ENCODE data around the gene HTR6.
"Not testable (repeated sequence)": the region's sequence is repeated elsewhere in the genome, so short reads cannot be mapped to it uniquely, and the experiment has no call there.

Gene HTR6

DNA sequence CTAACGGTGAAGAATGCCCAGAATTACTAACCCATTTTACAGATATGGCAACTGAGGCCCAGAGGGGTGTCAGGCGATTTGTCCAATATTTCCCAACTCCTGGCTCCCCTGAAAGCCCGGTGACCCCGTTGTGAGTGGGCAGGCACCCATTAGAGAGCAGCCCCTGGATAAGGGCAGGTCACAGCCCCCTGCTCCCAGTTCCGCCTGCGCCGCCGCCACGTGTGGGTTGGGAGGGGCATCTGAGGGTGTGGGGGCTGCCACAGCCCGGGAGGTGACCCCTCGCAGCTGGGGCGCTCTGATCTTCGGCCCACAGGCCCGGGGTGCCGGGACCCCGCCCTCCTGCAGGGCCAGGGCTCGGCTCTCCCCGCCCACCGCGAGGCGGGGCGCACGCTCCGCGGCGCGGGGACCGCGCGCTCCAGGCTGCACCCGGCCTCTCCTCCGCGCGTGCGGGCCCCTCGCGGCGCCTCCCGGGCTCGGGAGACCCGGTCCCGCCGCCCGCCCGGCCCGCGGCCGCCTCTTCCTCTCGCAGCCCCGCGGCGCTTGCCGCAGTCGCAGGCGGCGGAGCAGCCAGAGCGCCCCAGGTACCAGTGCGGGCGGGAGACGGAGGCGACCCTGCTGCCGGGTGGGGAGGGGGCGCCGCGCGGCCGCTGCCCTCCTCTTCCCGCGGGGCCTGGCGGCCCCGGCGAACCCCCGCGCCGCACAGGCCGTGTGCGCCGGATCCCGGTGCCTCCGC, at the start of gene HTR6:
Gene HTR6, plus strand, starts transcription at position 423 of the 733 bp plus-strand sequence. CDS start 879 bp downstream, outside the sequence.
- DNase-seq = no peak

- DNase-seq = no peak
Measured at GRCh38 chr1:19615438-19615837, 49.2 kb upstream of the HTR6 start.

- DNase-seq = no peak
Measured at GRCh38 chr1:19616489-19616888, 48.2 kb upstream of the HTR6 start.

DNA sequence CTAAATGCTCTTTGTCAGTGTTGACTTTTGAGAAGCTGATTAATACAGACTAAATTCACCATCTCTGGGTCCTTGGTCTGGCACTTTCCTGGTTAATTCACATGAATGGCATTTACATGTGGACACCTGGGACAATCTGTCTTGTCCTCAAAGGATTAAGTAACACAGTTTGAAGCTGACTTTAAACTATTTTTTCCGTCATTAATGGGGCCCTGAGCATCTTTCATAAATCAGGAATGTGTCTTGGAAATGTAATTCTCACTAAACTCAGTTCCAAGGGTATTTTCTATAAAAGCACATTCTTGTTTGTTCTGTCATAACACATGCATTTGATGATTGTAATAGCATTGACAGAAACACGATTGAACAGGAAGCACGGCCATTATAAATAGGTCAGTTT, 47.3 kb upstream of the HTR6 start:
- no peak for DNase-seq

DNA sequence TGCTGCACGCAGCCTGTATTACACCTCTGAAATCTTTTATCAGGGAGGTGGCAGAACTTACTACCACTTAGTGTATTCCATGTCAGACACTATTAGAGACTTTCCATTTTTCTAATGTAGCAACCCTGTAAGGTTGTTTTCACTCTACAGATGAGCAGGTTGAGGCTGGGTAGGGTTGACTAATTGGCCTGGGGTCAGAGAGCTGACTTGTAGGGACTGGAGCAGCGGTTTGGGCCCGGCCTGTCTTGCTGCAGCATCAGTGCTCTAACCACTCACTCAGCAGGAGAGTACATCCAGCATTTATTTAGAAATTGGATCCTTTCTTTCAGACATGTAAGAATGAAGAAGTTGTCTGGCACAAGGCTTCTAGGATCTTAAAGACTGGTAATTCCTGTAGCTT, 46.2 kb upstream of the HTR6 start:
- DNase-seq = no peak

DNA sequence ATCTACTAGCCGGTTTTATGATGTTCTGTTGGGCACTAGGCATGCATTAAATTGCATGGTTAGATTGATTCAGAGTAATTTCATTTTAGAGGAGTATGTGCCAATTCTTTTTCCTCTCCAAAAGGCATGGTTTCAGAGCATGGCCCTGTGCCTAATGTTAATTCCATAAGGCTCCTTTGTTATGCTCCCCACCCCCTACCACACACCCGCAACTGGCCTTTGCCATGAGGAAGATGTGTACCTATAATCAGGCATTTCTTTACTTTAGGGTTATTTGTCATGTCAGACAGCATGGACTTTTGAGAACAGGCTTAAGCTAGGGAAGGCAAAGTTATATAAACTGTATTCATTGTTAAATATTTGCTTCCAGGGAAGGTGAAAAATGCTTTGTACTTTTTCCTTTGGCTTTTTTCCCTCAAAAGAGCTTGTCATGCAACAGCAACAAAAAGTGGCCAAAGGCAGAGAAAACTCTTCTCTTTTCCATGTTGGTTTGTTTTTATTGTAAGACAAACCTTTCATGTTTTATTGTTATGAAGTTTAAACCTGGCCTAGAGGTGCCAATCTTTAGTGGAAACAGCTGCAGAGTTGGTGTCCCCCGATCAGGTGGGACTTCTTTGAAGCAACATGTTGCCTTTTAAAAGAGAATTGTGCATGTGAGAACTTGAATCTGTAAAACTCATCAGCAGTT, 44.8 kb upstream of the HTR6 start:
- no peak for DNase-seq

DNA sequence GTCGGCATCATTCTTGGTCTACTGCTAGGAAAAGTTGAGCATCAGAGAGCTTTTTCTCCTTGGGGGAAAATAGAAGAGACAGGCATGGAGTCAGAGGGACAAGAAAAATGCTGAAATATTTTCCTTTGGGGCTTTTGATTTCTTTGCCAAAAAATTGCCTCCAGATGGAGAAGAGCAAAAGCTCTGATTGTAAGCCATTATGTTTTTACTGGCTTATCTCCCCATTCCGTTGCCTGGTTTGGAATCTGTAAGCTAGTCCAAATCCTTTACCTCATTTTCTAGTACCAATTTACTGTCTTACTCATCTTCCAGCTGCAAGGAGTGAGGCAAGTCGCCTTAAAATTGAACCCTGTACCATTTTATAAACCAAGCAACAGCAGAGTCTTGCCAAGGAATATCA, 43.9 kb upstream of the HTR6 start:
- DNase-seq = no peak

GRCh38 chr1:19621274-19621950, 43.3 kb upstream of the HTR6 start:
- DNase-seq = no peak

DNA sequence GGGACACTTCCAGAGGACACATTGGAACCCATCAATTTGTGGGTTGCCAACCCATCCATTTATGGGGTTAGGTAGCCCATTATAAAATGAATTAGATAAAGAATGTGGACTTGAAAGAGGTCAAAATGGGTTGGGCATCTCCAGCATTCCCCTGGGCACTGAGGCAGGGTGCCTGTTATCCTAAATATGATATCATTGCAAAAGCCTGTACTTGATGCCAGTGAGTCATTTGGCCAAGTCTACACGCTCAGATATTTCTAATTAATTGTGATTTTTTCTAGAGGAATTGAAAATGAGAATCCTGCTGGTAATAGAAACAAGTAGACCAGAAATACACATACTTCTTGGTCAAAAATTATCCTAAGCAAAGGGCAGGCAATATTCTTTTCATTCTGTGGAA, 42.5 kb upstream of the HTR6 start:
- DNase-seq = no peak

DNA sequence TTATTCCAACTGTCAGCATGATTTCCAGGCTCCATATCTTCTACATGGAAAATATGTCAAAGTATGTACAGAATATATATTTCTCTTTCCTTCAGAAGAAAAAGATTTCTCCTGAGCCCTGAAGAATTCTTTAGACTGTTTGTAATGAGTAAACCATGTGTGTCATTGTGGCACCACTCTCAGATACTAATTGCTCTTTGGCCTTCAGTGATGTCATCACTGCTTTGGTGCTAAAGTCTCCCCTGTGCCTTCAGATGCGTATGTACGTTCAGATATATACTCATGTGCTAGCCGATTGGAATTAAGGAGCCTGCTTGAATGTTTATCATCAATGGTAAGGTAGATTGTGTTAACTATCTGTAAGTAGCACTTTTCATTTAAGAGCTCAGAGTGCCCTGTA, 41.2 kb upstream of the HTR6 start:
- DNase-seq = no peak

DNA sequence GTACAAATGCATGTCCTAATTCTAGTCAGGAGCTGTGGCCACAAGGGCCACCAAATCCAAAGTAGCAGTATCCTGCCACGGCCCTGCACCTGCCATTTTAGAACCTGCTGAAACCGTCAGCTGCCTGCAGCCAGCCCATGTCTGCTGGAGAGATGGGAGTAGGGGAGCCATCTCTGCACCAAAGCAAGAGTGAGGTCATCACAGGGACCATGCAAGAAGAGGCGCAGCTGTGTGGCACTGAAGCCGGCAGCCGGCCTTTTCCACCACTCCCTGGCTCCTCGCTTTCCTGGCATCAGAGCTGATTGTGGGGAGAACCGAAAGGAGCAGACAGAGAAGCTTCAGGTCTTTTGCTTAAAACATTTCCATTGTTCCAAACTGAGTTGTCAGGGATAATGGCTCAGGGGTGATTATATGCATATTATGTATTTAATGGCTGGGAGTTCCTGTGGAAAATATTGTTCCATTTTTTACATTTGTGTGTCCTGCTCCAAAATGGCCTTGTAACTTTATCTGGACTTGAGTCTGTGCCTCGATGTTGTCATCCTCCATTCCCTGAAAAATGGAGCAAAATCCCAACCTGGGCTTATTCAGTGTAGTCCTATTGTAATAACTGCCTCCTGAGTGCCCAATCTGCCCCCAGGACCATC, 39.3 kb upstream of the HTR6 start:
- DNase-seq = no peak

DNA sequence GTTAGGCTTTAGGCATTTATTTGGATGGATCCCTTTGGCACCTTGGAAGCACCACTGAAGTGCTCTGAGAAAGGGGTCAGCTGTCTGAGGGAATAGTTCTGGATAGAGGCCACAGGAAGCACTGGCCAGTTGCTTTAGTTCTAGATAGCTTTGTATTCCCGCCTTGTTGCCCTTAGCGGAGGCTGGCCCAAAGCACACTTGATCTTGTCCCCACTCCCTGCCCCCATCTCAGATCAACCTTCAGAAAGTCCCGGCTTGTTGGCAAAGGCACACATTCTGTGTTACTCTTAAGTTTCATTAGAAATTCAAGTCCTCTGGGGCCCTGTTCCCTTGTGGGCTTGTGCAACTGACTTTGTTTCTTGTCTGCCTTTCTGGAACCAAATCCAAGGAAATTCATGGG, 35.8 kb upstream of the HTR6 start:
- no peak for DNase-seq

DNA sequence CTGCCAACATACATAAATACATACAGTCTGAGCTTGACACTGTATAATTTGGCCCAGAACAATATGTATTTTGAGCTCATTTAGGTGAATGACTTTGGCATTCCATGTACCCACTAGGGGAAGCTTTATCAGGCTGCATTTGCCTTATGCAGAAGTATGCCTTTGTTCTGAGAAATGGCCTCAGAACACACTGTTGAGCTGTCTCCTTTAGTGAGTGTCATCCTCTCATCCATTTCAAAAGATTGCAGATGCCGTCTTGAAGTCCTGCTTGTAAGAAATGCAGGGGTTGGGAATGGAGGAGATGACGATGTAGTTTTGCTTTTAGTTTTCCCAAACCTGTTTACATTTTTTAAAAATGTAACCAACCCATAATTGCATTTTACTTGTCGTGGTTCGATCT, 35.3 kb upstream of the HTR6 start:
- no peak for DNase-seq

GRCh38 chr1:19630192-19630591, 34.5 kb upstream of the HTR6 start:
- not testable (repeated sequence) for DNase-seq

DNA sequence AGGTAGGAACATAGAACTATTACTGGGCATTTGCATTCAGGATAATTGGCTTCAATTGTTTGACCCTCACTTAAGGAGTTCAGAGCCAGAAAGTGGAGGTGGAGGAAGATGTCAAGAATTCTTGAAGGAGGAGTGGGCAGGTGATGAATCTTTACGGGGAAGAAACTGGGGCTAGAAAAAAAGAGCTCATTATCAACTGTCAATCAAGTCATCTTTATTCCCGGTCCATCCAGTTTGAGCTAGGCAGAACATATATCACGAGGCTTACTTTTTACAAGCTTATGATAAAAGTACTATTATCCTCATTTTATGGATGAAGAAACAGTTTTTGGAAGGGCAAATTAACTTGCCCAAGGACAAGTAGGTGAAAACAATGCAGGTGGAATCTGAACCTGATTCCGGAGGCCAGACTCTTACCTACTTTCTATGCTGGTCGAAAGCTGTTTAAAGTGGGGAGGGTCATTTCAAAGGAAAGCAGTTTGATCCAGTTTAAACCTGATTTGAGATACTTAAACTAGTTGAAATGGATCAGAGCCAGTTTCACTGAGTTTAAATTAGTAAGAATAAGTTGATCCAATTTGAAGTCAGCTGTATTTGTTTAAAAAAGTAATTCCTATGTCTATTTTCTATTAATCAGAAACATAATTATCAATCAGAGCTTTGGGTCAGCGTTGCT, 33.8 kb upstream of the HTR6 start:
- DNase-seq = no peak

DNA sequence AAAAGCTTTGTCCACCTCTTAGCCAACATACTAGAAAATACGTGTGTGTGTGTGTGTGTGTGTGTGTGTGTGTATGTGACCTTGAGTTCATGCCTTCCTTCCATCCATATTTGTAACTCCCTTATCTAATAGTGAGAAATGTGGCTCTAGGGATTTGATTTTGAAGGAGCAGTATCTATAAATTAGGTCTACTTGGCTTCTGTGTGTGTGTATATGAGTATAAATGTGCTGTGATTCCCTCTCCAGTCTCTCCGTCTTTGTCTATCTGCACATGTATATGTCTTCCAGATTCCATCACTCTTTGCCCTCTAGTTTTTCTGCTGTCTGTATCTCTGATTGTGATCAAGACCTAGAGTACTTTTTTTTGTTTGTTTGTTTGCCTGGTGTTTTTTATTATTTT, 32.5 kb upstream of the HTR6 start:
- DNase-seq = no peak

GRCh38 chr1:19633106-19633505, 31.6 kb upstream of the HTR6 start:
- DNase-seq = no peak

- not testable (repeated sequence) for DNase-seq
Measured at GRCh38 chr1:19635064-19635463, 29.6 kb upstream of the HTR6 start.

GRCh38 chr1:19635646-19636045, 29.0 kb upstream of the HTR6 start:
- no peak for DNase-seq

- DNase-seq = no peak
Measured at GRCh38 chr1:19636065-19636464, 28.6 kb upstream of the HTR6 start.

GRCh38 chr1:19636749-19637148, 27.9 kb upstream of the HTR6 start:
- DNase-seq = not testable (repeated sequence)

GRCh38 chr1:19637606-19638005, 27.1 kb upstream of the HTR6 start:
- DNase-seq = no peak

DNA sequence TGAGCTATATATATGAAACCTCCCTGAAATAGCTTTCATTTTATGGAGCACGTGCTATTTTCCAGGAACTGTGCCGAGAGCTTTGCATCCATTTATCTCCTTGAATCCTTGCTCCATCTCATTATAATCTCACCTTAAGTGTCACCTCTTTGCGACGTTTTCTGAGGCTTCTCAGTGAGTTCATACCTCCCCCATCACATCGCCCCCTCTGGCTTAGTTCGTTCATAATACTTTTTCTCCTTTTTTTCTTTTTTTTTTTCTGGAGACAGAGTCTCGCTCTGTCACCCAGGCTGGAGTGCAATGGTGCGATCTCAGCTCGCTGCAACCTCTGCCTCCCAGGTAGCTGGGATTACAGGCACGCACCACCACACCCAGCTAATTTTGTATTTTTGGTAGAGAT, 25.4 kb upstream of the HTR6 start:
- DNase-seq = not testable (repeated sequence)
